BLaER1 (cell line): ENCODE data around the gene SH2D2A.

Source experiments
- H3K27ac ChIP-seq: shearing (Covaris generic); formaldehyde crosslinking; 2 replicates; pipeline ENCODE4 v1.8.1; 2022
- H3K27me3 ChIP-seq: shearing (Covaris generic); formaldehyde crosslinking; 2 replicates; pipeline ENCODE4 v1.8.1; 2022
- H3K36me3 ChIP-seq: shearing (Covaris generic); formaldehyde crosslinking; 2 replicates; pipeline ENCODE4 v1.8.1; 2022
- H3K4me1 ChIP-seq: shearing (Covaris generic); formaldehyde crosslinking; 2 replicates; pipeline ENCODE4 v1.8.1; 2022
- H3K4me2 ChIP-seq: shearing (Covaris generic); formaldehyde crosslinking; 2 replicates; pipeline ENCODE4 v1.8.1; 2022
- H3K4me3 ChIP-seq: shearing (Covaris generic); formaldehyde crosslinking; 2 replicates; pipeline ENCODE4 v1.8.1; 2022
- H3K9ac ChIP-seq: shearing (Covaris generic); formaldehyde crosslinking; 2 replicates; pipeline ENCODE4 v1.8.1; 2022
- H3K9me3 ChIP-seq: shearing (Covaris generic); formaldehyde crosslinking; 2 replicates; pipeline ENCODE4 v1.8.1; 2022
- H4K20me1 ChIP-seq: shearing (Covaris generic); formaldehyde crosslinking; 2 replicates; pipeline ENCODE4 v1.8.1; 2022
- Cebpa-rat ChIP-seq: shearing (Covaris generic); IDR thresholded peaks from 2 replicates; pipeline ENCODE4 v1.8.1; 2022

SH2D2A gene

DNA sequence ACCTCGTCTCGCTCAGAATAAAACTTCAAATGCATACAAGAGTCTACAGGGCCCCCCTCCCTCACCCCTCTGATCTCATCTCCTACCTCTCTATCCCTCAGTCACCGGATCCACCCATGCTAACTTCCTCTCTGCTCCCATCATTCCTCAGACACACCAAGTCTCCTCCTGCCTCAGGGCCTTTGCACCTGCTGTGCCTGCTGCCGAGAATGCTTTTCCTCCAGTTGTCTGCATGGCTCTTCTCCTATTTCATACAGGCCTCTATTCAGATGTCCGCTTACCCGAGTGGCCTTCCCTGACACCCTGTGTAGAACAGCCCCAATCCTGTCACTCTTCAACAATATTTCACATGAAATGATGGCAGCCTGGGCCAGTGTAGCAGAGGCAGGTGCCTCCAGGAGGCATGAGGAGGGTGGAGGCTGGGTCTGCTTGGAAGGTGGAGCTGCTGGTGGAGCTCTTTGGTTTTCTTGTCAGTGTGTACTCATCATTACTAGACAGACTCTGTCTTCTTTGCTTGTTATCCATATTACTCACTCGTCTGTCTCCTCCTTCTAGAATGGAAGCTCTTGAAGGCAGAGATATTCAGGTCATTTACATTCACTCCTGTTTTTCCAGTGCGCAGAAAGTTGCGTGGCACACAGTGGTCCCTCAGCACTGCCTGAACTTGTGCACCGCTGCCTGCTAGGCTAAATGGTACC is 4.2 kb downstream of the SH2D2A start:
- Histone ChIP-seq H3K4me2 (peak overlapping the region; percentile 100), H3K4me3 (no peak overlapping the region), H3K4me1 (peaks cover 75% of the 10 kb centered on the region), H3K36me3 (peaks cover 23% of the 10 kb centered on the region), H3K27me3 (no peaks in the 10 kb centered on the region), H3K27ac (no peak overlapping the region), H3K9me3 (no peaks in the 10 kb centered on the region), H3K9ac (peak overlapping the region; percentile 81; the same call in 1 of the 2 replicates), H4K20me1 (peaks cover 7% of the 10 kb centered on the region; the same call in 1 of the 2 replicates)
- no peak for TF ChIP-seq Cebpa-rat

DNA sequence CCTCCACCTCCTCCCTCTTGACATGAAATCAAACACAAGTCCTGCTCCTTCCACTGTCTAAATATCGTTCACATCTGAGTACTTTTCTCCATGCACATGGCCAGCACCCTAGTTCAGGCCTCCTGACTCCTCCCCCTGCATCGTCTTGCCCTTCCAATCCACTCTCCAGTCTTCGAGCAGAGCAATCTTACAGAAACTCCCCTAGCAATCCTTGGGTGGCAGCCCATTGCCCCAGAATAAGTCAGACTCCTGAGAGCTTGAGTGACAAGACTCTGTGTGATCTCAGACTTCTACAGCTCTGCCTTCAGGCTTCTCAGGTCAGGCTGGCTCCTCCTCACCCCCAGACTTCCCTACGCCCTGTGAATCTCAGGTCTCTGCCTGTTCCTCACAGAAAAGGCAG is 5.5 kb downstream of the SH2D2A start:
- Histone ChIP-seq H3K4me1 (peaks cover 65% of the 10 kb centered on the region), H3K4me2 (no peak overlapping the region), H3K27me3 (no peaks in the 10 kb centered on the region), H3K9ac (peak overlapping the region; percentile 20; the same call in 1 of the 2 replicates), H3K4me3 (no peak overlapping the region), H3K36me3 (peaks cover 32% of the 10 kb centered on the region), H4K20me1 (peaks cover 7% of the 10 kb centered on the region; the same call in 1 of the 2 replicates), H3K9me3 (no peaks in the 10 kb centered on the region), H3K27ac (no peak overlapping the region)
- no peak for TF ChIP-seq Cebpa-rat

DNA sequence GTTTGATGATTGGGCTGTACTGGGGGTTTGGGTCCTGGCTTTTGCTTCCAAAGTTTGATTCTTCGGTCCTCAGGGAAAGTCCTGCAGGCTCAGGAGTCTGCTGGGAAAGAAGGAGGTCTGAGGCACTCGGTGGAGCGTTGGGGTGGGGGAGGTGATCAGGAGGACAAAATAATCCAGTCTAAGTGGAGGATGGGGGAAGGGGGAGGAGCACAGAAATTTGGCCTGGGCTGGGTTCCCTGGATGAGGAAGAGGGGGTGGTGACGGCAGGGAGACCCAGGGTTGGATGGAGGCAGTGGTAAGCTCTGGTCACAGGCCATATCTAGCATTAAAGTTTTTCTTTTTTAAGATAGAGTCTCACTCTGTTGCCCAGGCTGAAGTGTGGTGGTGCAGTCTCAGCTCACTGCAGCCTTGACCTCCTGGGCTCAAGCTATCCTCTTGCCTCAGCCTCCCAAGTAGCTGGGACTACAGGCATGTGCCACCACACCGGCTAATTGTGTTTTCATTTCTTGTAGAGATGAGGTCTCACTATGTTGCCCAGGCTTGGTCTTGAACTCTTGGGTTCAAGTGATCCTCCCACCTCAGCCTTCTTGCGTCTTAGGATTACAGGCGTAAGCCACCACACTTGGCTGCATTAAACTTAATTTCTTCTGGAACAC is 6.8 kb downstream of the SH2D2A start:
- no peak overlapping the region for H3K4me3 ChIP-seq
- peaks cover 37% of the 10 kb centered on the region for H3K36me3 ChIP-seq
- no peak overlapping the region for H3K9ac ChIP-seq
- peaks cover 7% of the 10 kb centered on the region; the same call in 1 of the 2 replicates for H4K20me1 ChIP-seq
- H3K27ac ChIP-seq: no peak overlapping the region
- no peaks in the 10 kb centered on the region for H3K27me3 ChIP-seq
- TF ChIP-seq Cebpa-rat: no peak
- H3K9me3 ChIP-seq: no peaks in the 10 kb centered on the region
- H3K4me1 ChIP-seq: peaks cover 54% of the 10 kb centered on the region
- no peak overlapping the region for H3K4me2 ChIP-seq

DNA sequence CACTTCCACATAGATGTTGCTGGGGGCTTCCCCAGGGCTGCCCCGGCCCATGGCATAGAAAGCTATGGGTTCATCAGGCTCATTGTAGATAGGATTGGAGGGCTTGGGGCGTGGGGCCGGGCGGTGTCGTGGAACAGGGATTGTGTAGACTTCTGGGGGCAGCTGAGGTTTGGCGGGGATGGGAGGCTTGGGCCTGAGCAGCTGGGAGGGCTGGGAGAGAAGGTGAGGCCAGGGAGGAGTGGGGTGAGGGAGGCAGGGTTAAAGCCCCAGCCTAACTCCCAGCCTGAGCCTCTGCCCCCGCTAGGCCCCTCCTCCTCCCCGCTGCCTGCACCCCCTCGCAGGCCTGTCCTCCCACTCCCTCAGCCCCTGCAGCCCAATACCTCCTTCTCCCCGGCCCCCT is 7.4 kb downstream of the SH2D2A start:
- Histone ChIP-seq H4K20me1 (peaks cover 7% of the 10 kb centered on the region; the same call in 1 of the 2 replicates), H3K4me2 (no peak overlapping the region), H3K9me3 (no peaks in the 10 kb centered on the region), H3K27ac (no peak overlapping the region), H3K27me3 (no peaks in the 10 kb centered on the region), H3K36me3 (peaks cover 37% of the 10 kb centered on the region), H3K4me1 (peaks cover 54% of the 10 kb centered on the region), H3K9ac (no peak overlapping the region), H3K4me3 (no peak overlapping the region)
- TF ChIP-seq Cebpa-rat: no peak

DNA sequence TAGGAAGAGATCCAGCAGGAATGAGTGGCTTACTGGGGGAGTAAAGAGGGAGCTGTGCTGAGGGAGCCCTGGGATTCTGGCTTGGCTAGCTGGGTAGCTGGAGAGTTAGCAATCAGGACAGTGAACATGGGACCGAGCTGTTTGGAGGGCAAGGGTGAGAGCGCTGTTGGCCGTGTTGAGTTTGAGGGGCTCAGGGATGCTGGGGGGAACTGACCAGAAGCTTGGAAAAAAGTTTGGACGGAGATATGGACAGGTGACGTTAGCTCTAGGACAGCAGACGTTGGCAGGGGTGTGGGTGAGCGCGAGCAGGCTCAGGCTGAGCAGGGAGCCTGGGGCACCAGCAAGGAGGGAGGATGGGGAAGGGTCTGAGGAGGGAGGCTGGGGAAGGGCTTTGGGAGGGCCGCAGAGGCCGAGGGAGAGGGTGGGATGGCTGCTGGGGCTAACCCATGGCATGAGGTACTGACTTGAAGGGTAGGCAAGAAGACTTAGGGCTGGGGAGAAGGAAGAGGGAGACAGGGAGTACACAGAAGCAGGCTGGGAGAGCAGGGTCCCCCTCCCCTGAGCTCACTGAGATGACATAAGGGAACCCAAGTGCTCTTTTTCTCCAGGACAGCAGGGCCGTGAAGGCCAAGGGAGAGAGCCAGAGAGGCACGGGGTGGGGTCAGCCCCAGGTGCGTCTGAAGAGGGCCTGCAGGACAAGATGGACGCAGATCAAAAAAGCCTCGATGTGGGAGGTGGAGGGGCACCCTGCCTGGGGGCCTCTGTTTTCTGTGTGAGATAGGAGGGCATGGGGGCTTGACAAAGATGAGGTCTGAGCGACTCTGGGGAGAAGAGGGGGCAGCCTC is 8.2 kb downstream of the SH2D2A start:
- H3K4me1 ChIP-seq: peaks cover 56% of the 10 kb centered on the region

DNA sequence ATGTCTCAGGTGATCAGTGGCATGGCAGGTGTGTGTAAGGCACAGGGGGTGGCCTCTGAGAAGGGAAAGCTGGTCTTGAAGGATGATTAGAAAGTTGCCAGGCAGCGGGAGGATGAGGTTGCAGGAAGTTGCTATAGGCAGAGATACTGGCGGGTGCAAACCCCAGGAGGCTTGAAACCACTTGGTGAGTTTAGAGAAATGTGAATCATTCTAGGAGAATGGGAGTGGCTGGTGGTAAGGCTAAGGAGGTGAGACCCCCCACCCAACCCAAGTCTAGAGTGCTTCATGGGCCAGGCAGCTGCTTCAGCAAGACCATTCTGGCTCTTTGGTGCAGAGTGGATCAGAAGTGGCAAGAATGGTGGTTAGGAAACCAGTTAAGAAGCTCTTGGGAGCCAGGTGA is 9.0 kb downstream of the SH2D2A start:
- Histone ChIP-seq H3K27me3 (no peaks in the 10 kb centered on the region), H4K20me1 (peaks cover 7% of the 10 kb centered on the region; the same call in 1 of the 2 replicates), H3K36me3 (peaks cover 39% of the 10 kb centered on the region), H3K4me1 (peaks cover 56% of the 10 kb centered on the region), H3K4me2 (peak overlapping the region; percentile 69), H3K27ac (peak overlapping the region; percentile 41; the same call in 1 of the 2 replicates), H3K9ac (no peak overlapping the region), H3K9me3 (no peaks in the 10 kb centered on the region), H3K4me3 (no peak overlapping the region)
- no peak for TF ChIP-seq Cebpa-rat

More for the DNA sequence above, 8.2 kb downstream of the SH2D2A start:
- Histone ChIP-seq H3K4me2 (peak overlapping the region; percentile 69), H3K36me3 (peaks cover 37% of the 10 kb centered on the region), H4K20me1 (peaks cover 7% of the 10 kb centered on the region; the same call in 1 of the 2 replicates), H3K4me3 (no peak overlapping the region), H3K27me3 (no peaks in the 10 kb centered on the region), H3K27ac (0 out of 2 replicates have a peak overlapping the region, but pooled peaks have one; percentile 41), H3K9me3 (no peaks in the 10 kb centered on the region), H3K9ac (no peak overlapping the region)
- TF ChIP-seq Cebpa-rat: no peak

DNA sequence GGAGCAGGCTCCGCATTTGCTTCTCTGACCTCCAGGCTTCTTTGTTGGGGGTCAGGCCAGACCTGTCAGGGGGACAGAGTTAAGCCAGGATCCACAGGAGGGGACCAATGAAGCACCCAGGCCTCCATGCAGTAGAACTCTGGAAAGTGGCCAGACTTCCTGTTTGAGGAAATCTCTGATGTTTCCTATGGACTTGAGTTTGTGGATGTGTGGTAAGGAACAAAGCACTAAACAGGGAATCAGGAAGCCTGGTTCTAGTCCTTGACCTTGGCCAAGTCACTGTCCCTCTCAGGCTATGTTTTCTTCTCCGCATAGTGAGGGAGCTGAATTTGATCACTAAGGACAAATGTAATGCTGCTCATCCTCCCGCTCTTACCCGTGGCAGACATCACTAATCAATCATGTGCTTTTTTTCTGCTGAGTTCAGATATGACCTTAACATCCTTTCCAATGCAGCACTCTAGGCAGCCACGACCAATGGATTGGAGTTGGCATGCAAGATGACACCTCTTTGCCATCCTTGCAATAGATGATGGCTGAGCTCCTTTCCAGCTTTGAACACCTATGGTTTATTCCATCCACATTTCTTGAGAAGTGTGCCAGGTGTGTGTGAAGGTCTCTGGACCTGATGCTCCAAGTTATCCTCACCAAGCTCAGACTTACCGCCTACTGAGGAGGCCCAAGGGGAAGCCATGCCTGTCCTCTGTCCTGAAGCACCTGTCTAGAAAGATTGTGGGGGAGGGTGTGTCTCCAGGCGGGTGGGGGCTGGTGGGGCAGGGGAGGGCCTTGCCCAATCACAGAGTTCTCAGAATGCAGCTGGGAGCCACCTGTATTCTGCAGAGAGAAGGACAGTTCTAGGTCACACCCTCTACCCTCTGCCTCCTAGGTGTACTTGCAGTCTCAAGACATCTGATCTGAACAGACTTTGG is 9.9 kb downstream of the SH2D2A start:
- Histone ChIP-seq H3K4me2 (peak overlapping the region; percentile 69), H3K27ac (no peak overlapping the region), H3K36me3 (peaks cover 41% of the 10 kb centered on the region), H3K4me3 (no peak overlapping the region), H3K9ac (no peak overlapping the region), H3K9me3 (no peaks in the 10 kb centered on the region), H3K4me1 (peaks cover 56% of the 10 kb centered on the region), H4K20me1 (peaks cover 10% of the 10 kb centered on the region), H3K27me3 (no peaks in the 10 kb centered on the region)
- TF ChIP-seq Cebpa-rat: no peak

DNA sequence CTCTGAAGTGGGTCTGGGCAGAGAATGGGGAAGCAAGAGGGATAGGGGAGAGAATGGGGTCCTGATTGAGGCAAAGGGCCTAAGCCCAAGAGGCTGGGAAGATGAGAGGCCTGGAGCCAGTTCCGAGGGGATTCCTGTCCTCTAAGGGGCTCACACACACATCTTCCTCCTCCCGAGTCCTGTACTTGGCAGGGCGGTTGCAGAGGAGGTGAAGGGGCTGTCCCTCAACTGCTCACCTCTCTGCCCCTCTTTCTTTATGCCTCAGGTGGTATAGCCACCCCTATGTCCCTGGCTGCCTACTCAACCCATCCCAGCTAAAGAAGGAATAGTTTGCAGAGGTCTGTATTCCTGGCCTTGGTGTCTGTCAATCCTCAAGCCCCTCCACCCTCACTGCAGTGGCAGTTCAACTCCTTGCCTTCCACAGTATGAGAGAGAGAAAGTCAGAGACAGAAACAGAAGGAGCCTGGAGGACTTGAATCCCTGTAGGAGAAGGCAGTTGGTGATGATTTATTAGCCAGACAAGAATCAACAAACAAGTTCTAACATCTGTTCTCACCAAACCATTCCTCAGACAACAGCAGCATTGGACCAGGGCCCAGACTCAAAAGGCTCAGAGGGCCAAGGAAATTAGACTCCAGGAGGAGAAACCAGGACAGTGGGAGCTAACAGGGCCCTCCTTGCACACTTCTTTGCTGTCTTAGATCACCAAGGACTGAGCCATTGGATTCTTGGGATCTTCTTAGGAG is 10.7 kb downstream of the SH2D2A start:
- no peak overlapping the region for H3K4me3 ChIP-seq
- H3K36me3 ChIP-seq: peaks cover 43% of the 10 kb centered on the region
- no peak overlapping the region for H3K9ac ChIP-seq
- peaks cover 18% of the 10 kb centered on the region for H4K20me1 ChIP-seq
- H3K4me2 ChIP-seq: no peak overlapping the region
- TF ChIP-seq Cebpa-rat: no peak
- no peaks in the 10 kb centered on the region for H3K9me3 ChIP-seq
- H3K27me3 ChIP-seq: no peaks in the 10 kb centered on the region
- peaks cover 60% of the 10 kb centered on the region for H3K4me1 ChIP-seq
- no peak overlapping the region for H3K27ac ChIP-seq
